HG02623 (cell line): ENCODE results near the gene WASF2.

Source experiments
- ATAC-seq: cut with Tn5 transposase; IDR thresholded peaks from one replicate; pipeline ENCODE4 v1.9.1; 2021; ENCODE audit warnings: moderate library complexity; ENCODE audit not compliant: unreplicated experiment

WASF2 gene

GRCh38 chr1:27522432-27523336 is 32.7 kb upstream of the WASF2 start:
- ATAC-seq = no peak

GRCh38 chr1:27521861-27522431 is 32.0 kb upstream of the WASF2 start:
- ATAC-seq = no peak

GRCh38 chr1:27521336-27521831 is 31.4 kb upstream of the WASF2 start:
- no peak for ATAC-seq

- no peak for ATAC-seq
These were observed 30.7 kb upstream of the WASF2 start for GRCh38 chr1:27520651-27521050.

DNA sequence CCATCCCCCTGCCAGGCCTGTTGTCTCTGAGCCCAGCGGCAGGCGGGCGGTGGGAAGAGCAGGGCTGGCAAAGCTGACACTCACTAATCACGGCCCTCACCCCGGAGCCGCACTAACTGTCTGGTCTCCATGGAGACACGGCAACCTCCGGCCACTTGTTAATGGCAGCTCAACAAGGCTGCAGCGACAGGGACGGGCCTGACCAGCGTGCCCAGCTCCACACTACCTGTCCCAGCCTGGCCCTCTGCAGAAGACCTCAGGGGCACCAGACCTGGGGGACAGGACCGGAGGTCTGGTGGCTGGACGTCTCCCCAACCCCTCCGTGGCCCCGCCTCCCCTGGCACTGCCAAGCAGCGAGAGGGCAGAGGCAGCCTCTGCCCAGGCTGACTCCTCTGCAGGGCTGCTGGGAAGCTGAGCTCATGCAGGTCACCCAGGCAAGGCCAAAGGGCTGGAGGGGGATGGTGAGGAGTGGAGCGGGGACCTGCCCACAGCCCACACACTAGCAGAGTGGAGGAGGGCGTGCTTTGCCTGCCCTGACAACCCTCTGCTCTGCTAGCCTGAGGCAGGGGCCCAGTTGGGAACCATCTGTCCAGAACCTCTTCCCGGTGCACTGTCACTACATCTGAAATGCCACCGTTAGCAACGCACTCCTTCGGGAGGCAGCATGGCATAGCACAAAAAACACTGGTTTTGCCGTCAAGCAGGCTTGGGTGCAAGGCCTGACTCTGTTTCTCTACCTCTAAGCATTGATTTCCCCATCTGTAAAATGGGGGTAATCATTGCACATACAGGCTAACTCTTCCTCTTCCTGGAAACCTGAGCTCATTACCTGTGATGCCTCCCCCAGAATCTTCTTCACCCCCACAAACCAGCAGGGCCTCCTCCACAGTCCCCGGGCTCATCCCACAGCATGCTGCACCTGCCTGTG is 29.6 kb upstream of the WASF2 start:
- ATAC-seq = no peak

- ATAC-seq = no peak
These were observed 28.8 kb upstream of the WASF2 start for GRCh38 chr1:27518808-27519207.

DNA sequence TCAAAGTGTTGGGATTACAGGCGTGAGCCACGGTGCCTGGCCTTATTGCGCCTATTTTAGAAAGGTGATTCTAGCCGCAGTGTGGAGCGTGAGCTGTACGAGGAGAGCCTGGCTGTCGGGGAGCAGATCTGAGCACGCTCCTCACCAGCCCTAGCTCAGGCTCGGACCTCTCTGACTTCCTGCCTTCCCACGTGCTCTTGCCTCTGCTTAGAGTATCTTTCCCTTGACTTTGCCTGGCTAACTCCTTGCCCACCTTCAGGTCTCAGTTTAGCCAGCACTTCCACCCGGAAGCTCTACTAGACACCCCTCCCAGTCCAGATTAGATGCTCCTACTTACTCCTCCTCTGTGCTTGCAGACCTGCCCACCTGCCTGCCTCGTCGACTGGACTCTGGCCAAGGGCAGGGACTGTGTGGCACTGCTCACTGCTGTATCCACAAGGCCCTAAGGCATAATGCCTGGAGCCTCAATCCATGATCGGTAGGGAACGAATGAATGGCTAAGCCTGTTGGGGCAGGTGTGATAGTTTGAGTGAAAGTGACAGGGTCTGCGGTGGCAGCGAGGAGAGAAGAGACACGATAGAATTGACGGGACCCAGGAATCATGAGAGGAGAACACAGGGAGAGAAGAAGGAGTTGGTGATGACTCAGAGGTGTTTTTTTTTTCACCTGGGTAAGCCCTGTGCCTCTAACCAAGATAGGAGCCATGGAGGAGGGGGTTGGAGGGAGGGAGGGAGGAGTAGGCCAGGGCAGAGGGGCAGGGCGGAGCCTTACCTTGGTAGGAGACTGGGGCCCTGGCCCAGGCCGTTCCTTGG is 28.1 kb upstream of the WASF2 start:
- no peak for ATAC-seq

DNA sequence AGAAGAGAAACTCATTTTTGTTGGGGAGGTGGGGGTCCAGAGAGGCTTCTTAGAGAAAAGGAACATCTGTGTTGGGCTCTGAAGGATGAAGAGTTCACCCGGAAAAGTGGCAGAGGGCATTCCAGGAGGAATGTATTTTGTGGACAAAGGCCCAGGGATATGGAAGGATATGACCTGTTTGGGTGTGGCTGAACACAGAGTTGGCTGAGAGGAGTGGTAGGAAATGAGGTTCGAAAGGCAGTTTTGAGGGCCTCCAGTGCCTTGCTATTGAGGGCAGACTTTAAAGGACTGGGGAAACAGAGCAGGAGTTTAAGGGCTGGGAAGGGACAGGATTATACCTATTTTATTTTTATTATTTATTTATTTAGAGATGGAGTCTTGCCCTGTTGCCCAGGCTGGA is 27.3 kb upstream of the WASF2 start:
- no peak for ATAC-seq

- no peak for ATAC-seq
These were observed 25.7 kb upstream of the WASF2 start for GRCh38 chr1:27515626-27516025.

DNA sequence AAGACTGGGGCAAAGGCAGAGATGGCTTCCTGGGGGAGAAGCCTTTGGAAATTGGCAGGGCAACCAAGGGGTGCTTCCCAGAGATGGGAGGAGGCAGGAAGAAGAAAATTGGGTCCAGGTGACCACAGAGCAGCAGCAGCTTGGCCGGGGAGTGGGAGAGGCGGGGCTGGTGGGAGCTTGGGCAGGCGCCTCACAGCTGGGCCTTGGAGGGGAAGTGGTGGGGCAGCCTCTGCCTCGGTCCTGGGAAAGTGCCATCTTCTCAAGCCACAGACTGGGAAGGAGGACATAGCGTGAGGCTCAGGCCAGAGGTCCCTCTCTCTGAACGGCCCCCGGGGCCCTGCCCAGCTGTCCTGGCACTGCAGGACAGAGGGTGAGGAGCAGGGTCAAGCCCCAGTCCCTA is 24.0 kb upstream of the WASF2 start:
- ATAC-seq = no peak

- ATAC-seq = no peak
These were observed 23.6 kb upstream of the WASF2 start for GRCh38 chr1:27513528-27513927.

- ATAC-seq = no peak
These were observed 19.4 kb upstream of the WASF2 start for GRCh38 chr1:27509127-27510080.

DNA sequence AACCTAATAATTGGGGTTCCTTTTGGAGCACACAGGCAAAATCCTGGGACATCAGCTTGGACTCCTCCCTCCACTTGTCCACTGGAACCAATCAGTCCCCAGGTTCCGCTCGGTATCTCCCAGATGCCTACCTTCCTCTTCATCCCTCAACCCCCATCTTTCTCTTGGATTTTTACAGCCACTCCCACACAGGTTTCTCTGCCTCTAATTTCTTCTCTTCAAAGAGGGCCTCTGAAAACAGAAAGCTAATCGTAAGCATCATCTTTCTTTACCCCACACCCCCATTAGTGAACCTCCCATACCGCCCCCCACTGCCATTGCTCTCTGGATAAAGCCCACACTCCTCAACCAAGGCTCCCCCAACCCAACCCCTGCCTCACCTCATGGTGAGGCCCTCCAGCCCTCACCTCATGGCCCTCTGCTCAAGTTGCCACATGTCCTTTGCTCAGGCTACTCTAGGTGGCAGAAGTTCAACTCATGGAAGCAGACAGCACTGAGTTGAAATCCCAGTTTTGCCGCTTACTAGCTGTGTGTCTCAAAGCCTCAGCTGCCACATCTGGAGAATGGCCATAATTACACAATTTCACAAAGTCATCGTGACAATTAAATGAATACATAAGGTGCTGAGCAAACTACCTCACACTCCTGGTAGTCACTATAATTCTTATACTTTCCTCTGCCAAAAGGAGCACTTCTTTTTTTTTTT is 18.1 kb upstream of the WASF2 start:
- no peak for ATAC-seq

GRCh38 chr1:27506703-27507102 is 16.7 kb upstream of the WASF2 start:
- no peak for ATAC-seq

DNA sequence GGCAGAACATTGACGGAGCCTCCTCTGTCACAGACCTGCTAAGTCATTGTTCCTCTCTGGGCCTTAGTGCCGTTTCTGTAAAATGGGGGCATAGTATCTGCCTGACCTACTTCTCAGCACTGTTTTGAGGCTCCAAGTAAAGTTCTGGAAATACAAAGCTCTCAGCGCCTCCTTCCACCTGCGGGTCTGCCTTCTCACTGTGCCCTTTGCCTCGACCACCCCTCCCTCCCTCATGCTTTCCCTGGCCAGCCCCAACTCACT is 15.4 kb upstream of the WASF2 start:
- no peak for ATAC-seq

DNA sequence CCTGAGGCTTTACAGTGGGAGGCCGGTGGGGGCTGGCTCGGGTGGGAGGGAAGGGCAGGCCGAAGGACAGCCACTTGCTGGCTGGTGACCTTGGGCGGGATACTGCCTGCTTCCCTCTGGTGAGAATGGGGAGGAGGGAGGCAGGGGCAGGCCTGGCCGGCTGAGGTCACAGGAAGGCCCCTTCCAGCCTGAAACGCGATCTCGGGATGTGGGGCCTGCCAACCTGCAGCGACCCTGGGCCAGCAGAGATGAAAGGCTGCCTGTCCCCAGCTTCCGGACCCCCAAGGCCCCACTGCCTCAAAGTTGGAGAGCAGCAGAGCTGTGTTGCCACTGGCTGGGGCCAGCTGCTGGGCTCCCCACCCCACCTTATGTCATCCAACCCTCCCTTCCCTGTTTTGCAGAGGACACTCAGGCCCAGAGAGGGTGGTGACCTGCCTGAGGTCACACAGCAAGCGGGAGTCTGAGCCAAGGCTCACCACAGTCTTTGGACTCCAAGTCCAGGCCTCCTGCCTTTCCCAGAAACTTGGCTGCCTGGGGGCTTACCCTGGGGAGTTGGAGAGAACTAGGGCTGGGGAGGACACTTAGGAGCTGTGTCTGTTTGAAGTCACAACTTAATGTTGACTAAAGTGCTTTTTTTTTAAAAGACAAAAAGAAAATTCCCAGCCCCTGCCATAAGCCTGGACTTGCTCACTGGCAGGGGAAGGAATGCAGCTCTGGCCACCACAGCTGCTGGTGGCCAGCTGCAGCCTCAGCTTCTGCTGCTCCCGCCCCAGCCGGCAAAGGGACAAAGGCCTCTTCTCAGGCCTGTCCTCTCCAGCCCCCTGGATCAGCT is 14.8 kb upstream of the WASF2 start:
- no peak for ATAC-seq

GRCh38 chr1:27503844-27504587 is 14.0 kb upstream of the WASF2 start:
- no peak for ATAC-seq
